EL (cell line): ENCODE results near the gene SLC12A7.
"Not testable (repeated sequence)": the region's sequence is repeated elsewhere in the genome, so short reads cannot be mapped to it uniquely, and the experiment has no call there.

ENCODE experiments used
- DNase-seq: peaks from one replicate; pipeline ENCODE4 v3.0.0-alpha.2; 2016

SLC12A7 gene

GRCh38 chr5:1140171-1140817 is 28.4 kb upstream of the SLC12A7 start:
- peak; percentile 31 for DNase-seq

DNA sequence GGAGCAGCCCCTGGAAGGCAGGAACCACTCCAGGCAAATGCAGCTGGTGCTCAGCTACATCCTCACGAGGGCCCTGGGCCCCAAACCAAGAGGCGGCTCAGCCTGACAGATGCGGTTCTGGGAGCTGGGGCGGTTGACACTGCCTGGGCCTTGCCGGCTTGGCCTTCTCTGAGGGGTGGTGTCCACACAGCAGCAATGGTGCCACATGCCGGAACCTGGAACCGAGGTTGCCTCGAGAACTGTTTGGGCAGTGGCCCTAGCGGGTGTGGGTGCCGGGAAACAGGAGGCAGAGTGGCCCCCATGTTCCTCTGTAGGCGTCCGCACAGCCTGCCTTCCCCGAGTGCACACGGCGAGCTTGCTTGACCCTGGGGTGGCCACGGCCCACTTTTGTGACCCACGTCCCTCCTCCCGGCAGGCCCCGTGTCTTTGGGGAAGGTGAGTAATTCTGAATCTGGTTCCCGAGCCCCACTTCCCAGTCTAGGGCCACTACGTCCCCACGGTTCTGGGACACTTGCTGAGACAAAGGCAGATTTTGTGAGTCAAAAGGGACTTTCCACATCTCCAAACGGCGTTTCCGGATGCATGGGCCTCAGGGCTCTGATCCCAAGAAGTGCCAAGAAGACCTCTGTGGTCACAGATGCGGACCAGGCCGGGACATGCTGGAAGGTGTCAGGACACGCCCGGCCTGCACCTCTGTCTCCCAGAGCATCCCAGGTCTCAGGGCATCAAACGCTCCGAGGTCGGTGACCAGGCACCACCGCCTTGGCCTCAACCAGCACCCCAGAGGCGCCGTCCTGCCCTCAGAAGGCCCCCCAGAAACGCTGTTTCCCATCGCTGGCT is 27.7 kb upstream of the SLC12A7 start:
- DNase-seq: no peak

GRCh38 chr5:1138445-1139245 is 26.8 kb upstream of the SLC12A7 start:
- no peak for DNase-seq

- DNase-seq: no peak
Measured at GRCh38 chr5:1137567-1138444, 25.9 kb upstream of the SLC12A7 start.

DNA sequence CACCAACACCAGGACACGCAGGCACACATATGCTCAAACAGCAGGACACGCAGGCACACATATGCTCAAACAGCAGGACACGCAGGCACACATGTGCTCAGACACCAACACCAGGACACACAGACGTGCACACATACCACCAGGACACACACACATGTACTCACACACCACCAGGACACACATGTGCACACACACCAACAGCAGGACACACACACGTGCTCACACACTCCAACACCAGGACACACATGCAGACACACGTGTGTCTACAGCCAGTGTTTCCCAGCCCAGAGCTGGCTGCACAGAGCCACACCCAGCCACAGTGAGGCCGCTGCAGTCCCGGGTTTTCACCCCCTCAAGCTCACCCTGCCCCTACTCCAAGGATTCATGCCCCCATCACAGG is 25.0 kb upstream of the SLC12A7 start:
- no peak for DNase-seq

- no peak for DNase-seq
Measured at GRCh38 chr5:1135696-1136525, 24.0 kb upstream of the SLC12A7 start.

DNA sequence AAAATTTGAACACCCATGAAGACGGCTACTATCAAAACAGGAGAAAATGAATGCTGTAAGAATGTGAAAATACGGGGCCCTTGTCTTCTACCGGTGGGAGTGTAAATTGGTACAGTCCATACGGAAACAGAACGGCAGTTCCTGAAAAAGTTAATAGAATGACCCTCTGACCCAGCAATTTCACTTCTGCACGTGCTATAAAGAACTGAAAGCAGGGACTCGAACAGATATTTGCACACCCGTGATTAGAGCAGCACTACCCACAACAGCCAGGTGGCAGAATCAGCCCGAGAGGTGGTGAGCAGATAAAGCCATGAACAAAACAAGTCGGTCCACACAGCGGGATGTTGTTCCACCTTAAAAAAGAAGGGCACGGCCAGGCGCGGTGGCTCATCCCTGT is 22.6 kb upstream of the SLC12A7 start:
- DNase-seq: no peak

- no peak for DNase-seq
Measured at GRCh38 chr5:1133510-1134201, 21.8 kb upstream of the SLC12A7 start.

DNA sequence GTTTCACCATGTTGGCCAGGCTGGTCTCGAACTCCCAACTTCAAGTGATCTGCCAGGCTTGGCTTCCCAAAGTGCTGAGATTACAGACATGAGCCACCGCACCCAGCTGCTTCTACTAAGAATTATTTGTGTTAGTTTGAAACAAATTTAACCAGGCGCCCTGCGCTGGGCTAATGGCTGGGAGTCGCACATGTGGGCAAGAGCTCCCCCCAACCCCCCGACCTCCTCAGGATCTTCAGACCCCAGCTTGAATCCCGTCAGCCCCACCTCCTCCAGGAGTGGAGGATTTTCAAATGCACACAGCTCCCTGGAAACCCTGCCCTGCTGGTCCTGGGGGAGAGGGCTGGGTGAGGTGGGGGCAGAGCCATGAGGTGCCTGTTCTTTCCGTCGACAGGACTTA is 21.2 kb upstream of the SLC12A7 start:
- DNase-seq: no peak

- DNase-seq: no peak
Measured at GRCh38 chr5:1132570-1132969, 20.7 kb upstream of the SLC12A7 start.

- DNase-seq: no peak
Measured at GRCh38 chr5:1131726-1132125, 19.9 kb upstream of the SLC12A7 start.

DNA sequence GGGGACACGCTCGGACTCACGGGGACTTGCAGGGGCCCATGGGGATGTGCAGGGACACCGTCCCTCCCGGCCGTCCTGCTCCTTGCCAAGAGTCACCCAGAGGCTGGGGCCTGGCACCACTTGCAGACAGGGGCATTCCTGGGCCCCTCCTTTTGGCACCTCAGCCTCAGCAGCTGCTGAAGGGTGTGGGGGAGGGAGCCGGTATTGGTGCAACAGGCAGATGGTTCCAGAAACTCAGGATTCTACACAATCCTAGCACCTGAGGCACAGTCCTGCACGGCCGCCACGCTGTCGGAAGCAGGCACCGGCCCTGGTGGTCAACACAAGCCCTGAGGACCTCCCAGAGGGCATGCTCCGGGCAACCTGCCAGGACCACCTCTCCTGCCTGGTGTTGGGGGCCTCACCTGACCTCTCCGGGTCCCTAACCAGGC is 19.3 kb upstream of the SLC12A7 start:
- no peak for DNase-seq

DNA sequence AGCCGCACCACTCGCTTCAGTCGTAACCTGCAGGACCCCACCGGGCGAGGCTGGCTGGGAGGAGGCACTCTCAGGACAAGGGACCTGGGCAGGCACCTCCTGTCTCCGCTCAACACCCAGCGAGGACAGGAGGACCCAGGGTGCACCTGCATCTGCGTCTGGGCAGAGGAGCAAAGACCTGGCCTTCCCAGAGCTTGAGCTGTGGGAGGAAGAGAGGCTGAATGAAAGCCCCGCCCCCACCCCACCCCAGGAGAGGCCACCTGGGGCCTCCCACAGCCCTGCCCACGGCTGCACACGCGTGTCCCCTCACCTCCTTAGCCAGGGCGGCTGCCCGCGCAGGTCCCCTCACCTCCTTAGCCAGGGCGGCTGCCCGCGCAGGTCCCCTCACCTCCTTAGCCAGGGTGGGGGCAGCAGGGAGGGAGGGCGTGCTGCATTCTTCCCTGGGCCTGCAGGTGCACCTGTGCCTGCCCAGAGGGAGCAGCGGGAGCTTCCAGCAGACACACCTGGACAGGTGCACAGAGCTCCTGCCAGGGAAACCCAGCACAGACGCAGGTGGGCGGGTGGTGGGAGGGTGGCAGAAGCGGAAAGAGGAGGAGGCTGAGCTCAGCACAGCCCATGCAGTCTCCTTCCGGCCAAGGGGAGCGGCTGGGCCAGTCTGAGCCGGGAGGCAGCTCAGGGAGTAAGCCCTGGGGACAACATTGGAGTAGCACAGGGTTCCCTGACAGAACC is 18.5 kb upstream of the SLC12A7 start:
- DNase-seq: no peak

DNA sequence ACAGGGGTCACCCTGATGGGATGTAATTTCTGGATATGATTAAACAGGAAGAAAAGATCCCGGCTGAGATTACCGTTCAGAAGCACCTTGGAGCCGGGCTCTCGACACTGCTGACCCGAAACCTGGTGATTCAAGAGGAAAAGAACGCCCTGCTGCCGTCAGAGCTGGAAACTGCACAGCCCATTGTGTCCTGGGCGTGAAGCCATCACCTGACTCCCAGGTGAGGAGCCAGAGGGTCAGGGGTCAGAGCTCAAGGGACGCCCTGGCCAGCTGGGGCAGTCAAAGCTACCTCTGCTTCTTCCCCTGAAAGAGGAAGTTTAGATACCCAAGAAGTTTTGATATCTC is 17.8 kb upstream of the SLC12A7 start:
- DNase-seq: no peak

- no peak for DNase-seq
Measured at GRCh38 chr5:1128977-1129710, 17.3 kb upstream of the SLC12A7 start.

DNA sequence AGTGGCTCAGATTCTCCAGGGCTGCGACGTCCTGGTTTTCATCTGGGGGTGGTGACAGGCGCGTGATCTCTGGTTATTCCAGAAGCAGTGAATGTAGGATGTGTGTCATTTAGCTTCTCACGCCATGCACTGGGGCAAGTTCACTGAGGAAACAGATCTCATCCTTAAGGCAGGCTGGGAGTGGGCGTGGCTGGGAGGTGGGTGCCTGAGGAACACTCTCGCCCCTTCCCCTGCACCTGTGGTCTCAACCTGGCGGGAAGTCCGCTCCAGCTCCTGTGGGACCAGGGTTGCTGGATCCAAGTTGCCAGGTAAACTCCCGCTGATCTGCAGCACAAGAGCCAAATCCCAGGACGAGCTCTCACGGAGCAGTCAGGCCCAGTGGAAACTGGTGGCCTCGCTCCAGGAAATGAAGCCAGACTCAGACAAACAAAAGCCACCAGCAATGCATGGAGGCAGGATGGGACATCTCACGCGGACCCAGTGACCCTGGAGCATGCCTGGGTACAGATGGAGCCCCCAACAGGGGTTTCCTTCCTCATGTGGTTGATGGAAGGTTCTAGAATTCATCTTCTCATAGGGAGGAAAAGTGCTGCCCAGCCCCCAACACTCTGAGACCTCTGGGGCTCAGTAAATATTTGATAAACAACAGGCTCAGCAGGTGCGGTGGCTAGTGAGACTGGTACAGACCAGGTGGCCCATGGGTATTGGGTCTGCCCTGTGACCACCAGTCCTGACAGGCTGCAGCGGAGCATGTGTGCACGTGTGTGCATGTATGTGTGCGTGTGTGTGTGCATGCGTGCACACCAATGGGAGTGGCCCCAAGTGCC is 16.3 kb upstream of the SLC12A7 start:
- no peak for DNase-seq

- DNase-seq: not testable (repeated sequence)
Measured at GRCh38 chr5:1125695-1126094, 13.8 kb upstream of the SLC12A7 start.

DNA sequence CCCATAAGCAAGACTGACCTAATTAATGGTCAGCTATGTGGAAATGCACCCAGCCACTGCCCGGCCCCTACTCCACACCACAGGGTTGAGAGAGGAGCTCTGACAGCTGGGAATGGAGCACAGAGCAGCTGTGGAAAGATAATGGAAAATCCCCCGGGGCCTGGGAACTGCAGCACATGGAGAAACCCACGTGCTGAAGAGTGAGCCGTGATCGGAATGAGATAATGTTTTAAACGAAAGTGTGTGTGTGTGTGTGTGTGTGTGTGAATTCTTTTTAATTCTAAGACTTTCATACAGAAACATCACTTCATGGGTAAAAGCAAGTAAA is 13.1 kb upstream of the SLC12A7 start:
- peak; percentile 16 for DNase-seq
